ENCODE data around the gene ACSL3. TPM values are rescaled to one million over a fixed set of nuclear protein-coding genes. Genes with fewer than 3 reads are reported as not detected.
A peak's percentile ranks its signal among the peaks of the same experiment; 100 is the strongest.
"Not testable (repeated sequence)": the region's sequence is repeated elsewhere in the genome, so short reads cannot be mapped to it uniquely, and the experiment has no call there.

Gene ACSL3
- total RNA-seq, 1 experiment from 2014 or later = 90.6 TPM

- peak; percentile 75 for DNase-seq (ENCODE audit: low read depth)
These were observed 112.4 kb downstream of the ACSL3 start for GRCh38 chr2:222973237-222973636.

- no peak for DNase-seq (ENCODE audit: low read depth)
These were observed 112.9 kb downstream of the ACSL3 start for GRCh38 chr2:222973733-222974132.

DNA sequence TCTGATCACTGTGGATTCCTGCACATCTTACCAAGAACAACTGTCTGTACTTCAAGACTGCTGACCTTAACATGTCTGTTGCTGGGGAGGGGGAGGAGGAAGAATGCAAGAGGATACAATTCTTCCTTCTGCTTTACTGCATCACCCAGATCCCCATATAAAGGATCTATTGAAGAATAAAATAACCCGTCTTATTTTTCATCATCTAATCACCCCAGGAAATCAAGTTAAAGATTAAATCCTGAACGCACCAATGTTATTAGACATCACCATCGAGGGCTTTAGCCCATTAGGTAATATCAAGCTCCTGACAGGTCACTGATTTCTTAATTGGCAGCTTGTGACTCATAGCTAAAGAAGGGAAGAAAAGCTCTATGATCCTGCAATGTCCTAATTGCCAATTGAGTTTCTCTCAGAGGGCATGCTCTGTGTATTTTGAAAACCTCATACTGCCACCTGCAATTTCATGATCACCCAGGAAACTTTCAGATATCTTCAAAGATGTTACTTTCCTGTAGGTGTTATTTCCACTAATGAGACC is 115.8 kb downstream of the ACSL3 start:
- DNase-seq (ENCODE audit: low read depth) = no peak

- no peak for DNase-seq (ENCODE audit: low read depth)
These were observed 116.3 kb downstream of the ACSL3 start for GRCh38 chr2:222977121-222977520.

- DNase-seq (ENCODE audit: low read depth) = no peak
These were observed 118.0 kb downstream of the ACSL3 start for GRCh38 chr2:222978850-222979249.

DNA sequence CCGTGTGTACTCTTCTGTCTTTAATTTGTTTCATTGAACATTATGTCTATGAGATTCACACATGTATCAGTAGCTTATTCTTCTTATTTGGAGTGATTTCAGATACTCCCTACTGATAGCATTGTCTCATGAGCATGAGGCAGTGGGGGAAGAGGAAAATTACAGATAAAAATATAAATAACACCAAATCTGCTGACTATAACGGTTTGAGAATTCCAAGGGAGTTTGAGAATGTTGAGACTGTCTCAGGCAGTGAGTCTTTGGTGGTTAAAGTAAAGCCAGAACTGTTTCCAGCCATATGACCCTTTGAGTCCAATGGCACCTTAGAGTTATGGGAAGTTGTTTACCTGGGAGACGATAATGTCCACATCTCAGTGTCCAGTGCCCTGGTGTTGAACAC is 118.6 kb downstream of the ACSL3 start:
- DNase-seq (ENCODE audit: low read depth) = no peak

DNA sequence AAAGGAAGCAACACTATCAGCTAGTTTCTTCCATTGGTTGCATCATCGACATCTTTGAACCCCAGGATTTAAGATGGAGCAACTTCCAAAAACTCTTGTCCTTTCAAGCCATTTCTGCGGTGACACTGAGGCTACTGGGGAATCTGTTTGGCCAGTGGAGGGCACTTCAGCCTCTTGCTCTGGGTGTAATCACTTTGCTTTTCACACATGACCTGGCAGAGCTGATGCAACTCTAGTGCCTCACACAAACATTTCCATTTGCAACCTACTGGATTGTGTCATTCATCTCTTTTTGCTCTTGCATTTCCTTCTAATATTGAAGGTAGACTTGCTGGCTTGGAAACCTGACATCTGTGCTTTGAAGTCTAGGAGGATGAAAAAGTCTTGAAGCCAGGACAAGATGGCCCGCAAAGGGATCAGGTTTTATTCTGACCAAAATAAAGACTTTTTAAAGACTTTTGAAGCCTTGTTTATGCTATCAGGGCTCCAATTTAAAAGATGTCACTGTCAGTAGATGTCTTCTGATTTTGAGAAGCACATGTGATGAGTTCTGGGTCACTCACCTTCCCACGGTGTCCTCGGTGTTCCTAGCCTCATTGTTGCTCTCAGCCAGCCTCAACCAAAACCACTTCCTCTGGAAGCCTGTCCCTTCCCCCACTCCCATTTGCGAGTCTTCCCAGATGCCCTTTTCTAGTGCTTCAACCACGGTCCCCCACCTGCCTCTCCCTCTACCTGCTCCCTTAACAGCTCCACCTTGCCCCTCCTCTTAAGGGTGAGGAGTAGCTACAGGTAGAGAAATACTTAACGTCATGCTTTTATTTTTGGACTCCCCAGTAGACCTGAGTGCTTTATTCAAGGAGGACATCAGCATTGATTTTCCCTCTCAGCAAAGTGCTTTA is 121.4 kb downstream of the ACSL3 start:
- DNase-seq (ENCODE audit: low read depth) = peak; percentile 84

- DNase-seq (ENCODE audit: low read depth) = no peak
These were observed 122.1 kb downstream of the ACSL3 start for GRCh38 chr2:222982909-222983265.

- DNase-seq (ENCODE audit: low read depth) = no peak
These were observed 124.1 kb downstream of the ACSL3 start for GRCh38 chr2:222984908-222985307.

GRCh38 chr2:222989431-222989830 is 128.6 kb downstream of the ACSL3 start:
- peak; percentile 63 for DNase-seq (ENCODE audit: low read depth)

- not testable (repeated sequence) for DNase-seq (ENCODE audit: low read depth)
These were observed 129.4 kb downstream of the ACSL3 start for GRCh38 chr2:222990206-222990605.

GRCh38 chr2:222992137-222992536 is 131.3 kb downstream of the ACSL3 start:
- no peak for DNase-seq (ENCODE audit: low read depth)

Other genes with a start within 250 kb of the ACSL3 start
- 27.4 and 32.3 TPM in 2 replicates for gene FARSB, start 204.9 kb upstream of the ACSL3 start, total RNA-seq (2014; rRNA removed; shearing (Covaris generic))
- not detected in 2 replicates for gene MOGAT1, start 189.4 kb upstream of the ACSL3 start, total RNA-seq (2014; rRNA removed; shearing (Covaris generic))
- gene KCNE4, start 191.2 kb downstream of the ACSL3 start, total RNA-seq (2014; rRNA removed; shearing (Covaris generic)) = 11.4 and 14.5 TPM in 2 replicates